ENCODE results near the gene SYPL1. TPM values are rescaled to one million over a fixed set of nuclear protein-coding genes. Genes with fewer than 3 reads are reported as not detected.

Gene SYPL1
- polyA plus RNA-seq, 1 donor from 2014 or later, result 17.4 TPM

- no peak overlapping the region for H3K4me2 ChIP-seq (ENCODE audit: low read length)
- H3K9me2 ChIP-seq (ENCODE audit: insufficient read depth, low read length), result no peaks in the 10 kb centered on the region
- no peaks in the 10 kb centered on the region for H3K27me3 ChIP-seq (ENCODE audit: insufficient read depth, low read depth, low read length)
- H2AFZ ChIP-seq (ENCODE audit: low read depth, low read length), result no peak overlapping the region
- no peak overlapping the region for H3K4me3 ChIP-seq (ENCODE audit: low read length)
- no peak overlapping the region for H3K27ac ChIP-seq (ENCODE audit: low read length)
- H3K9ac ChIP-seq (ENCODE audit: low read length), result no peak overlapping the region
- H4K20me1 ChIP-seq (ENCODE audit: insufficient read depth), result no peaks in the 10 kb centered on the region
- TF ChIP-seq SMC3 (conservative IDR thresholded peaks at IDR 0.05; ENCODE audit: poor library complexity) (no peak), MXI1 (conservative IDR thresholded peaks at IDR 0.05; ENCODE audit: poor library complexity, severe bottlenecking) (no peak), POLR2AphosphoS5 (IDR thresholded peaks at IDR 0.05) (no peak), TAF1 (IDR thresholded peaks at IDR 0.05; ENCODE audit: low read depth) (no peak)
- H3F3A ChIP-seq (ENCODE audit: insufficient read depth, low read length, poor library complexity, severe bottlenecking), result no peaks in the 10 kb centered on the region
- H3K79me2 ChIP-seq (replicated peaks; ENCODE audit: insufficient read depth, low read length), result peaks cover 41% of the 10 kb centered on the region
- H3K36me3 ChIP-seq (ENCODE audit: insufficient read depth, low read length), result no peaks in the 10 kb centered on the region
- no peaks in the 10 kb centered on the region for H3K9me3 ChIP-seq (ENCODE audit: low read length)
Observed at GRCh38 chr7:106108991-106109390, 3.1 kb downstream of the SYPL1 start.

- Histone ChIP-seq H3K4me2 (ENCODE audit: low read length) (no peak overlapping the region), H3K4me3 (ENCODE audit: low read length) (no peak overlapping the region), H3F3A (ENCODE audit: insufficient read depth, low read length, poor library complexity, severe bottlenecking) (no peaks in the 10 kb centered on the region), H4K20me1 (ENCODE audit: insufficient read depth) (no peaks in the 10 kb centered on the region), H2AFZ (ENCODE audit: low read depth, low read length) (no peak overlapping the region), H3K9me3 (ENCODE audit: low read length) (no peaks in the 10 kb centered on the region), H3K79me2 (replicated peaks; ENCODE audit: insufficient read depth, low read length) (peaks cover 29% of the 10 kb centered on the region), H3K9me2 (ENCODE audit: insufficient read depth, low read length) (no peaks in the 10 kb centered on the region), H3K36me3 (ENCODE audit: insufficient read depth, low read length) (no peaks in the 10 kb centered on the region), H3K27ac (ENCODE audit: low read length) (no peak overlapping the region), H3K27me3 (ENCODE audit: insufficient read depth, low read depth, low read length) (no peaks in the 10 kb centered on the region), H3K9ac (ENCODE audit: low read length) (no peak overlapping the region)
- TF ChIP-seq RAD21 (conservative IDR thresholded peaks at IDR 0.05), result no peak
- TF ChIP-seq EP300 (conservative IDR thresholded peaks at IDR 0.05; ENCODE audit: poor library complexity, severe bottlenecking), result peak; percentile 22
- TF ChIP-seq TAF1 (IDR thresholded peaks at IDR 0.05; ENCODE audit: low read depth), result no peak
- no peak for TF ChIP-seq SMC3 (conservative IDR thresholded peaks at IDR 0.05; ENCODE audit: poor library complexity)
- no peak for TF ChIP-seq MXI1 (conservative IDR thresholded peaks at IDR 0.05; ENCODE audit: poor library complexity, severe bottlenecking)
- no peak for TF ChIP-seq REST (IDR thresholded peaks at IDR 0.05; ENCODE audit: borderline replicate concordance)
- TF ChIP-seq EZH2 (IDR thresholded peaks at IDR 0.05; ENCODE audit: borderline replicate concordance, insufficient read depth, low read length, poor library complexity, severe bottlenecking), result no peak
Observed at GRCh38 chr7:106104721-106105260, 7.3 kb downstream of the SYPL1 start.

GRCh38 chr7:106102387-106102966 is 9.6 kb downstream of the SYPL1 start:
- H3K27ac ChIP-seq (ENCODE audit: low read length), result no peak overlapping the region
- H2AFZ ChIP-seq (ENCODE audit: low read depth, low read length), result no peak overlapping the region
- no peaks in the 10 kb centered on the region for H3F3A ChIP-seq (ENCODE audit: insufficient read depth, low read length, poor library complexity, severe bottlenecking)
- no peaks in the 10 kb centered on the region for H3K27me3 ChIP-seq (ENCODE audit: insufficient read depth, low read depth, low read length)
- no peak overlapping the region for H3K9ac ChIP-seq (ENCODE audit: low read length)
- no peaks in the 10 kb centered on the region for H3K9me3 ChIP-seq (ENCODE audit: low read length)
- no peaks in the 10 kb centered on the region for H3K36me3 ChIP-seq (ENCODE audit: insufficient read depth, low read length)
- no peak overlapping the region for H3K4me3 ChIP-seq (ENCODE audit: low read length)
- H3K4me2 ChIP-seq (ENCODE audit: low read length), result no peak overlapping the region
- H4K20me1 ChIP-seq (ENCODE audit: insufficient read depth), result no peaks in the 10 kb centered on the region
- peaks cover 17% of the 10 kb centered on the region for H3K79me2 ChIP-seq (replicated peaks; ENCODE audit: insufficient read depth, low read length)
- TF ChIP-seq EZH2 (IDR thresholded peaks at IDR 0.05; ENCODE audit: borderline replicate concordance, insufficient read depth, low read length, poor library complexity, severe bottlenecking) (no peak), MXI1 (conservative IDR thresholded peaks at IDR 0.05; ENCODE audit: poor library complexity, severe bottlenecking) (no peak), SMC3 (conservative IDR thresholded peaks at IDR 0.05; ENCODE audit: poor library complexity) (no peak), CTCF (IDR thresholded peaks at IDR 0.05; ENCODE audit: poor library complexity, severe bottlenecking) (no peak)
- H3K9me2 ChIP-seq (ENCODE audit: insufficient read depth, low read length), result no peaks in the 10 kb centered on the region
